ENCODE results near the gene ZNF598.
A peak's percentile ranks its signal among the peaks of the same experiment; 100 is the strongest.

ZNF598 gene

DNA sequence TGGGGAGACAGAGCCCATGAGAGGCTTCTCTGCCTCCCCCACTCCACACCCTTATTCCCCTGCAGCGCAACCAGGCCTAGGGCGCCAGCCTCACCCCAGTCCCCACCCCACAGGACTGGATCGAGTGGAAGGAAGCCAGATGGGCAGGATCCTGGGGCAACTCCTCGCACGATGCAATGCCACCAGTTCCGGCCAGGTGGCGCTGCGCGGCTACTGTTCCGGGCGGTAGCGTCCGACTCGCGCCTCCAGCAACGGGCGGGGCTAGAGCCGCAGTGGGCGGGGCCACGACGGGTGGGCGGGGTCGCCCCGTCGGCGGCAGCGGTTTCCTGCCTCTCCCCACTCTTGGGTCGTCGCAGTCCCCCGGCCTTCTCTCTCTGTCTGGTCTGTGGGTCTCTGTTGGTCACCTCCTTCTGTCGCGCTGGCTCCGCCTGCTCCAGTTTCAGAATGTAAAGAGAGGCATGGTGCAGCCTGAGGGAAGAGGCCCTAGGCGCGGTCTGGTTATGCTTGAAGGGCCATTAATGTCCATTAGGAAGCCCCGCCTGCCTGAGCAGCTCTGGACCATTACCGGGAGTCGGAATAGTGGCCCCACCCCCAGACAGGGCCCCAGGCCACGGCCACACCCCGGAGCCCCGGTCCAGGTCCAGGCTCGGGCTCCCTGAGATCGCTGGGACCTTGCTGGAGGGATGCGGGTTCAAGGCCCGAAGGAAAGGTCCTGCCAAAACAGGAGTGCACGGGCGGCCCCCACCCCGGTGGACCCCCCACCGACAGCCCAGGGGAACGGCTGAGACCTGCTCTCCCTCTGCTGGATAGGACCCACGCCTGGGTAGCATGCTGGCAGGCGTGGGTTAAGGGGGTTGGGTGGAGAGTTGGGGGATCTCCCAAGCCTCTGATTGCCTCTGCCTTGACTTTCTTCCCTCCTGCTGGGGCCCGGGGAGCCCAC, 13.7 kb upstream of the ZNF598 start:
- peak; percentile 88 for TF ChIP-seq CTCF (IDR thresholded peaks at IDR 0.05; ENCODE audit: low read depth, low read length, missing control alignments)
- H3K4me3 ChIP-seq (ENCODE audit: low read depth, low read length): peak overlapping the region; percentile 27
- in situ Hi-C loops (cut with HindIII; ENCODE audit: low sequenced_read_pairs): no loop called here
- DNase-seq (ENCODE audit: low read depth): peak; percentile 58

GRCh38 chr16:2022723-2023091, 13.1 kb upstream of the ZNF598 start:
- no peak for TF ChIP-seq CTCF (IDR thresholded peaks at IDR 0.05; ENCODE audit: low read depth, low read length, missing control alignments)
- H3K4me3 ChIP-seq (ENCODE audit: low read depth, low read length): peak overlapping the region; percentile 27
- in situ Hi-C loops (cut with HindIII; ENCODE audit: low sequenced_read_pairs): no loop called here
- DNase-seq (ENCODE audit: low read depth): no peak

- DNase-seq (ENCODE audit: low read depth): no peak
- in situ Hi-C loops (cut with HindIII; ENCODE audit: low sequenced_read_pairs): no loop called here
- TF ChIP-seq CTCF (IDR thresholded peaks at IDR 0.05; ENCODE audit: low read depth, low read length, missing control alignments): no peak
- H3K4me3 ChIP-seq (ENCODE audit: low read depth, low read length): peak overlapping the region; percentile 26
These were observed 10.6 kb upstream of the ZNF598 start for GRCh38 chr16:2019921-2020831.

DNA sequence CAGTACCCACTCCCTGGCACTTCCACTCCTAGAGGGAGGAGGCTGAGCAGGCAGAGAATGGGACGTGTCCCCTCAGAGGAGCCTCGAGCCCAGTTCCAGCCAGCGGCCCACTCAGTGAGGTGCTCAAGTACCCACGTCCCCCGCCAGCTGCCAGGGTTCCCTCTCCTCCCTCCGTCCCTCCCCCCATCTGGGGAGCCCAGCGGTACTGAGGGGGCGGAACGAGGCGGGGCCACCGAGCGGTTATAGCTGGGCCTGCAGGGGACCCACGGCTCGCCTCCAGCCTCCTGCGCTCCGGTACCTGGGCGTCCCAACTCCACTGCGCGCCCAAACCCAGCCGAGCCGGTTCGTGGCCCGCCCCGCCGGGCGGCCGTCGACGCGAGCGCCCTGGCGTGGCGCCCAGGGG, 9.9 kb upstream of the ZNF598 start, which contains the start of gene NPW:
Gene NPW (plus strand): TSS at position 268 of the 403 bp plus-strand sequence.
- no peak for DNase-seq (ENCODE audit: low read depth)
- no peak for TF ChIP-seq CTCF (IDR thresholded peaks at IDR 0.05; ENCODE audit: low read depth, low read length, missing control alignments)
- peak within 1 kb of the TSS; percentile 26 for H3K4me3 ChIP-seq (ENCODE audit: low read depth, low read length)
- in situ Hi-C loops (cut with HindIII; ENCODE audit: low sequenced_read_pairs): no loop called here

GRCh38 chr16:2016407-2016922, 6.8 kb upstream of the ZNF598 start:
- TF ChIP-seq CTCF (IDR thresholded peaks at IDR 0.05; ENCODE audit: low read depth, low read length, missing control alignments): peak; percentile 58
- in situ Hi-C loops (cut with HindIII; ENCODE audit: low sequenced_read_pairs): no loop called here
- H3K4me3 ChIP-seq (ENCODE audit: low read depth, low read length): no peak overlapping the region
- DNase-seq (ENCODE audit: low read depth): no peak

- in situ Hi-C loops (cut with HindIII; ENCODE audit: low sequenced_read_pairs): no loop called here
- DNase-seq (ENCODE audit: low read depth): no peak
- no peak for TF ChIP-seq CTCF (IDR thresholded peaks at IDR 0.05; ENCODE audit: low read depth, low read length, missing control alignments)
- no peak overlapping the region for H3K4me3 ChIP-seq (ENCODE audit: low read depth, low read length)
These were observed 6.3 kb upstream of the ZNF598 start for GRCh38 chr16:2015947-2016208.

All from astrocyte of the cerebellum (primary cell).